ENCODE measurements around the gene RTEL1.

Gene RTEL1

GRCh38 chr20:63698739-63699465 is 40.8 kb downstream of the RTEL1 start:
- no peak overlapping the region for H3K4me3 ChIP-seq (ENCODE audit: low read depth, low read length)
- TF ChIP-seq CTCF (IDR thresholded peaks at IDR 0.05; ENCODE audit: low read depth, low read length) = no peak
- peak; percentile 43; the same call in 1 of the 2 replicates for TF ChIP-seq MAX (IDR thresholded peaks at IDR 0.05; ENCODE audit: low read depth, low read length)
- peak; percentile 6 for TF ChIP-seq POLR2A (IDR thresholded peaks at IDR 0.05; ENCODE audit: extremely low read depth, insufficient read length)
- peak; percentile 63; the same call in 1 of the 2 replicates for TF ChIP-seq MYC (IDR thresholded peaks at IDR 0.05; ENCODE audit: low read depth, low read length)
- peak; percentile 87 for DNase-seq (ENCODE audit: low read depth)

GRCh38 chr20:63699466-63700198 is 41.5 kb downstream of the RTEL1 start:
- DNase-seq (ENCODE audit: low read depth) = peak; percentile 76
- TF ChIP-seq POLR2A (IDR thresholded peaks at IDR 0.05; ENCODE audit: extremely low read depth, insufficient read length) (peak; percentile 4), MYC (IDR thresholded peaks at IDR 0.05; ENCODE audit: low read depth, low read length) (no peak), MAX (IDR thresholded peaks at IDR 0.05; ENCODE audit: low read depth, low read length) (no peak), CTCF (IDR thresholded peaks at IDR 0.05; ENCODE audit: low read depth, low read length) (no peak)
- no peak overlapping the region for H3K4me3 ChIP-seq (ENCODE audit: low read depth, low read length)

DNA sequence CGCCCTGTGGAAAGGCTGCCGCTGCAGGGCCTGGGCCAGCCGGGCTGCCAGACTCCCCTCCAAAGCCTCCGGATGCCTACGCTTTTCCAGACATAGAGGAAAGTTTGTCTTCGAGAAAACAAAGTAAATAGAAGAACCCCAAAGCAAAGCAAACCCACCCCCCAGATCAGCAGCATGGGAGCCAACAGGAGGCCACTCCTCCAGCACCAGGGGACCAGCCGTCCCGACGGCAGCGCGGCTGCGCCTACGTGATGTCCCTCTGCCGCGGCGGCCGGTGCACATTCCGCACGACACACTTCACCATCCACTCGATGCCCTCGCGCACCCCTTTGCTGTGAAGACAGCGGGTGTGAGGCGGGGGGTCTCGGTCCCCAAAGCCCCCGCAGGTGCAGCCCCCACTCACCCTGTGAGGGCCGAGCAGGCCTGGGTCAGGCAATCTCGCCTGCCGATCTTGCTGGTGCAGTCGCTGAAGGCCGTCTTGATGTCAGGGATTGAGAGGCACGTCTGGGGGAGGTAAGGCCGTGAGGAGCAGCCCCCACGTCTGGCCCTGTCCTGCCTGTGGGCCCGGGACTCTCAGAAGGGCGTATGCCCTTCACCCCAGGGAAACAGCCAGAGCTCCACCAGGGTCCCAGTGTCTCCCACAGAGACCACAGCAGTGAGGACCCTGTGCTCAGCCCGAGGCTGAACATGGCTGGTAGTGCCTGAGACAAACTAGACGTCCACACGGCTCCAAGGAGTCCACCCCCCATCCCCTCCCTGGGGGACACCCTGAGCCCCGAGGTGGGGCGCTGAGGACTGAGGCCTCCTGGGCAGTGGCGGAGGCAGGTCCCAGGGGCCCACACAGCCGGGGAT is 42.3 kb downstream of the RTEL1 start:
- TF ChIP-seq POLR2A (IDR thresholded peaks at IDR 0.05; ENCODE audit: extremely low read depth, insufficient read length) = peak; percentile 14
- TF ChIP-seq MAX (IDR thresholded peaks at IDR 0.05; ENCODE audit: low read depth, low read length) = no peak
- H3K4me3 ChIP-seq (ENCODE audit: low read depth, low read length) = no peak overlapping the region
- no peak for DNase-seq (ENCODE audit: low read depth)

- DNase-seq (ENCODE audit: low read depth) = no peak
- TF ChIP-seq POLR2A (IDR thresholded peaks at IDR 0.05; ENCODE audit: extremely low read depth, insufficient read length) (no peak), MAX (IDR thresholded peaks at IDR 0.05; ENCODE audit: low read depth, low read length) (no peak), CTCF (IDR thresholded peaks at IDR 0.05; ENCODE audit: low read depth, low read length) (no peak), MYC (IDR thresholded peaks at IDR 0.05; ENCODE audit: low read depth, low read length) (no peak)
- no peak overlapping the region for H3K4me3 ChIP-seq (ENCODE audit: low read depth, low read length)
Observed at GRCh38 chr20:63701051-63701328, 42.9 kb downstream of the RTEL1 start.

- no peak for DNase-seq (ENCODE audit: low read depth)
- TF ChIP-seq CTCF (IDR thresholded peaks at IDR 0.05; ENCODE audit: low read depth, low read length) (no peak), MAX (IDR thresholded peaks at IDR 0.05; ENCODE audit: low read depth, low read length) (no peak), MYC (IDR thresholded peaks at IDR 0.05; ENCODE audit: low read depth, low read length) (no peak), POLR2A (IDR thresholded peaks at IDR 0.05; ENCODE audit: extremely low read depth, insufficient read length) (no peak)
- no peak overlapping the region for H3K4me3 ChIP-seq (ENCODE audit: low read depth, low read length)
Observed at GRCh38 chr20:63701329-63702035, 43.4 kb downstream of the RTEL1 start.

Measured in NB4 (cell line).